ENCODE data around the gene ADGRD1.

The ADGRD1 gene

GRCh38 chr12:131044760-131045381, 91.2 kb downstream of the ADGRD1 start:
- DNase-seq = no peak

GRCh38 chr12:131045705-131046460, 92.2 kb downstream of the ADGRD1 start:
- DNase-seq = no peak

GRCh38 chr12:131046813-131047788, 93.4 kb downstream of the ADGRD1 start:
- DNase-seq = no peak

GRCh38 chr12:131047789-131048610, 94.3 kb downstream of the ADGRD1 start:
- DNase-seq = no peak

- DNase-seq = no peak
Observed at GRCh38 chr12:131048611-131048990, 94.9 kb downstream of the ADGRD1 start.

GRCh38 chr12:131049002-131049401, 95.3 kb downstream of the ADGRD1 start:
- DNase-seq = no peak

- no peak for DNase-seq
Observed at GRCh38 chr12:131049549-131050339, 96.0 kb downstream of the ADGRD1 start.

- no peak for DNase-seq
Observed at GRCh38 chr12:131050463-131051154, 96.9 kb downstream of the ADGRD1 start.

- no peak for DNase-seq
Observed at GRCh38 chr12:131051155-131051473, 97.4 kb downstream of the ADGRD1 start.

- DNase-seq = no peak
Observed at GRCh38 chr12:131052063-131052781, 98.5 kb downstream of the ADGRD1 start.

- DNase-seq = no peak
Observed at GRCh38 chr12:131052929-131053328, 99.2 kb downstream of the ADGRD1 start.

GRCh38 chr12:131053567-131053966, 99.9 kb downstream of the ADGRD1 start:
- DNase-seq = no peak

- no peak for DNase-seq
Observed at GRCh38 chr12:131054345-131055092, 100.8 kb downstream of the ADGRD1 start.

- DNase-seq = no peak
Observed at GRCh38 chr12:131055093-131055465, 101.4 kb downstream of the ADGRD1 start.

GRCh38 chr12:131055596-131056233, 102.0 kb downstream of the ADGRD1 start:
- DNase-seq = no peak

- no peak for DNase-seq
Observed at GRCh38 chr12:131056626-131057025, 102.9 kb downstream of the ADGRD1 start.

- DNase-seq = no peak
Observed at GRCh38 chr12:131057211-131057721, 103.6 kb downstream of the ADGRD1 start.

GRCh38 chr12:131057722-131058515, 104.2 kb downstream of the ADGRD1 start:
- DNase-seq = no peak
